KOPT-K1 (cell line): ENCODE results near the gene SPOCD1.
A peak's percentile ranks its signal among the peaks of the same experiment; 100 is the strongest.
"Not testable (repeated sequence)": the region's sequence is repeated elsewhere in the genome, so short reads cannot be mapped to it uniquely, and the experiment has no call there.

Experiments used
- H3K27ac ChIP-seq: fragments of 200-600 bp; sonication (generic); 2 replicates; pipeline ENCODE4 v1.5.1; 2016; ENCODE audit warnings: antibody characterized with exemption, mild to moderate bottlenecking, low read depth, low read length; ENCODE audit not compliant: poor library complexity, severe bottlenecking
- H3K36me3 ChIP-seq: fragments of 200-600 bp; sonication (generic); 2 replicates; pipeline ENCODE4 v1.5.1; 2017; ENCODE audit warnings: antibody characterized with exemption, mild to moderate bottlenecking, low read length, moderate library complexity; ENCODE audit not compliant: insufficient read depth
- H3K9me3 ChIP-seq: fragments of 200-600 bp; sonication (generic); 2 replicates; pipeline ENCODE4 v1.5.1; 2017; ENCODE audit warnings: antibody characterized with exemption, low read length, mild to moderate bottlenecking; ENCODE audit not compliant: insufficient read depth, poor library complexity, severe bottlenecking

Gene SPOCD1

GRCh38 chr1:31837451-31838158 is 21.8 kb upstream of the SPOCD1 start:
- H3K36me3 ChIP-seq: no peaks in the 10 kb centered on the region
- no peaks in the 10 kb centered on the region for H3K9me3 ChIP-seq
- no peak overlapping the region for H3K27ac ChIP-seq

- Histone ChIP-seq H3K27ac (no peak overlapping the region), H3K36me3 (no peaks in the 10 kb centered on the region), H3K9me3 (no peaks in the 10 kb centered on the region)
Observed at GRCh38 chr1:31836638-31837037, 20.8 kb upstream of the SPOCD1 start.

DNA sequence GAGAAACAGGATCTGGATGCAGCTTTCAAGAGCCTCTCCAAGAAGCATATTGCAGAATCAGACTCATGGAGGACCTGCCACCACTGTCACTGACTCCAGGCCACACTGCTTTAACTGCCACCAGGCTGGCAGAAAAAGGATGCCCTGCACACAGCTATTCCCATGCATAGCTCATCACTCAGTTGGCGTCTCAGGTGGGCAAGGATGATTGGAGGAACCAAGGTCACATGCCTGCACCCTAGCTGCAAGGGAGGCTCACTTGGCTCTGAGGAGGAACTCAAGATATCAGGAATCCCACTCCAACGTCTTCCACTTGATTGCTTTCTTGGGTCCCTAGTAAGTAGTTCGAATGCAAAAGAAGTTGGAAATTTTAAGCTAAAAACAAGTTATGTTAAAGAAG is 19.6 kb upstream of the SPOCD1 start:
- no peaks in the 10 kb centered on the region for H3K36me3 ChIP-seq
- no peak overlapping the region for H3K27ac ChIP-seq
- H3K9me3 ChIP-seq: no peaks in the 10 kb centered on the region

GRCh38 chr1:31834501-31834900 is 18.7 kb upstream of the SPOCD1 start:
- H3K9me3 ChIP-seq: no peaks in the 10 kb centered on the region
- H3K36me3 ChIP-seq: no peaks in the 10 kb centered on the region
- no peak overlapping the region for H3K27ac ChIP-seq

DNA sequence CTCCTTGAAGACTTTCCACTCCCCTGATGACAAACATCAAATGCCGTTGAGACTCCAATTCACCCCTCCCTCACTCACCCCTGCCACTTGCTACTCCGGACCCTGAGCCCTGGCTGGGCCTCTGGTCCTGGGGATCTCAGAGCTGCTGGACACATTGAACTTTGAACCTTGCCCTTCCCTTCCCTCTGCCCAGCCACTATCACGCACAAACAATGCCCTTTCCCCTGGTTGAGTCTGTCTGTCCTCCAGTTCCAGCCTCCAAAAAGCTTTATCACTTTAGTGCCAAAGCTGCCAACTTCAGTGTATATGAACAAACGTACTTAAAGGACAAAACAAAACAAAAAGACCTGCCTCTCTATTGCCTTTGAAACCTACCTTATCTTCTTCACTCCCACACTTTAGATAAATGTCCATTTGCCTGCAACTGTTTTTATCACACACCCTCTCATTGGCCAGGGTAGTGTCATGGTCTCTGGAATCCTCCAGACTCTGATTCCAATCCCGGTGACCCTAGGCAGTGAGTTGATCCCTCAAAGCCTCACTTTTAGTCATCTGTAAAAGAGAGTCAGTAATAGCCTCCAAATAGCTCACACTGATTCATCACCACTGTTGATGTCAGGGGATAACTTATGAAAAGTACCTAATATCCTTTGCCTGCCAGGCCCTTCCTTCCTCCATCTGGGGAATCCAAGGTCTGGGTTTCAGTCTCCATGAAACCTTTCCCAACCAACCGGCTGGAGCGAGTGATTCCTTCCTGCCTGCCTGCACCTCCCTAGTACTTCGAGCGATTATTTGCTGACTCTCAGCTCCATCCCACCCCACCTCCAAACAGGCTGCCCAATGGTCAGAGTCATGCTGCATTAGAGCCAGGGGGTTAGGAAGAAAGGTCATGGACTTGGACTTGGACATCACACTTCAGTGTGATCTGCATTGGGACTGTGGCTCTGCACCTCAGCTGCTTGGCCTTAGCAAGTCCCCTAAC is 15.9 kb upstream of the SPOCD1 start:
- Histone ChIP-seq H3K27ac (peak overlapping the region; percentile 99), H3K36me3 (no peaks in the 10 kb centered on the region), H3K9me3 (no peaks in the 10 kb centered on the region)

- H3K9me3 ChIP-seq: no peaks in the 10 kb centered on the region
- peak overlapping the region; percentile 99 for H3K27ac ChIP-seq
- H3K36me3 ChIP-seq: no peaks in the 10 kb centered on the region
Observed at GRCh38 chr1:31830511-31830910, 14.7 kb upstream of the SPOCD1 start.

- Histone ChIP-seq H3K27ac (peak overlapping the region; percentile 99), H3K36me3 (no peaks in the 10 kb centered on the region), H3K9me3 (no peaks in the 10 kb centered on the region)
Observed at GRCh38 chr1:31830065-31830464, 14.2 kb upstream of the SPOCD1 start.

GRCh38 chr1:31828926-31829690 is 13.3 kb upstream of the SPOCD1 start:
- H3K36me3 ChIP-seq: no peaks in the 10 kb centered on the region
- H3K9me3 ChIP-seq: no peaks in the 10 kb centered on the region
- H3K27ac ChIP-seq: peak overlapping the region; percentile 99

DNA sequence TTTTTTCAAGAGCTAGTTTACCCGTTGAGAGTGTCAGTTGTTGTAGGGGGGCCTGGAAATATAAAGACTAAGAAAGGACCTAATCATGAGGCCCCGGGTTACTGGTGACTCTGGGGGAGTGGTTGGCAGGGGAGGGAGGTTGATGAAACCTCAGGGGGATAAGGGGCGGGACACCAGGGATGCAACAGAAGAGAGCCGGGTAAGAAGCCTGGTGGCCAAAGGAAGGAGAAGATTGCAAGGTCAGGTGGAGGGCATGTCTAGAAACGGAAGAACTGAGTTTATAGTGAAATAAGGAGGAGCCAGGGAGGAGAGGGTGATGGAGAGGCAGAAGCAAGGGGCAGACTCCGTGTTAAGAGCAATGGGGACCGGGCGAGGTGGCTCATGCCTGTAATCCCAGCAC is 12.5 kb upstream of the SPOCD1 start:
- H3K27ac ChIP-seq: peak overlapping the region; percentile 99
- H3K9me3 ChIP-seq: no peaks in the 10 kb centered on the region
- H3K36me3 ChIP-seq: no peaks in the 10 kb centered on the region

GRCh38 chr1:31823780-31824179 is 8.0 kb upstream of the SPOCD1 start:
- no peaks in the 10 kb centered on the region for H3K9me3 ChIP-seq
- H3K27ac ChIP-seq: peak overlapping the region; percentile 52
- H3K36me3 ChIP-seq: no peaks in the 10 kb centered on the region

GRCh38 chr1:31822766-31823165 is 6.9 kb upstream of the SPOCD1 start:
- Histone ChIP-seq H3K36me3 (no peaks in the 10 kb centered on the region), H3K27ac (peak overlapping the region; percentile 28), H3K9me3 (no peaks in the 10 kb centered on the region)

- H3K36me3 ChIP-seq, H3K9me3 ChIP-seq, H3K27ac ChIP-seq: not testable (repeated sequence)
Observed at GRCh38 chr1:31820196-31820595, 4.4 kb upstream of the SPOCD1 start.

DNA sequence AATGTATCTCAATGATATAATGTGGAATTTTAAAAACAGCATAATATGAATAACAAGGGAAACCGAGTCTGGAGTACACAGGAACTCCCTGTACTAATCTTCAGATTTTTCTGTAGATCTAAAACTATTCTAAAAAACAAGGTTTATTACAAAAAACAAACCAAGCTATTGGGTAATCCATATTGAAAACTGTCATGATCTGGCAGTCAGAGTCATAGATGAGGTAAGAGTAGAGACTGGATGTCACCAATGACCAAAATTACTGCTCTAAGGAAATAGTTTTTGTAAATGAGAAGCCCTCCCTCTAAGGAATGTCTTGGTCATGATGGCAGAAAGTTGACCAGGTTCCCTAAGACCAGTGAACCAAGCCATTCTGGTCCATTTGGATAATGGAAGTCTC is 2.4 kb upstream of the SPOCD1 start:
- Histone ChIP-seq H3K9me3 (no peaks in the 10 kb centered on the region), H3K36me3 (no peaks in the 10 kb centered on the region), H3K27ac (no peak overlapping the region)

DNA sequence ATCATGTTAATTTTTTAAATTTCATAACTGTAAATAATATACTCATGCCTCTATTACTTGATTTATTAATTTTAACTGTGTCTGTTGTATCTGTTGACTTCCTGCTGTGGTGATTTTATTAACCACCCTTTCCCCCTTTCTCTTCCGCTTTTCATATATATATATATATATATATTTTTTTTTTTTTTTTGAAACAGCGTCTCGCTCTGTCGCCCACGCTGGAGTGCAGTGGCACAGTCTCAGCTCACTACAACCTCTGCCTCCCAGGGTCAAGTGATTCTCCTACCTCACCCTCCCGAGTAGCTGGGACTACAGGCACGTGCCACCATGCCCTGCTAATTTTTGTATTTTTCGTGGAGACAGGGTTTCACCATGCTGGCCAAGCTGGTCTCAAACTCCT is 1.1 kb upstream of the SPOCD1 start:
- H3K9me3 ChIP-seq, H3K27ac ChIP-seq: not testable (repeated sequence)

DNA sequence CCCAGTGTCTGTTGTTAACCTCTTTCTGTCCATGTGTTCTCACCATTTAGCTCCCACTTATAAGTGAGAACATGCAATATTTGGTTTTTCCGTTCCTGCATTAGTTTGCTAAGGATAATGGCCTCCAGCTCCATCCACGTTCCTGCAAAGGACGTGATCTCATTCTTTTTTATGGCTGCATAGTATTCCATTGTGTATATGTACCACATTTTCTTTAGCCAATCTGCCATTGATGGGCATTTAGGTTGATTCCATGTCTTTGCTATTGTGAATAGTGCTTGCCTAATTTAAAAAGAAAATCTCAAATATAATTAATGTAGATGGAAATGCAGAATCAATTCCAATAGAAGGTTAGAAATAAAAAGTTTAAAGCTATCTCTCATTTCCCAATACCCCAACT is 679 bp upstream of the SPOCD1 start:
- not testable (repeated sequence) for H3K9me3 ChIP-seq, H3K36me3 ChIP-seq
- H3K27ac ChIP-seq: peak overlapping the region; percentile 71

More for the DNA sequence above, 1.1 kb upstream of the SPOCD1 start:
- not testable (repeated sequence) for H3K36me3 ChIP-seq
